Skeletal muscle satellite cell (primary cell): ENCODE data around the gene ATP6V0A1. TPM values are rescaled to one million over a fixed set of nuclear protein-coding genes. Genes with fewer than 3 reads are reported as not detected.
"Not testable (repeated sequence)": the region's sequence is repeated elsewhere in the genome, so short reads cannot be mapped to it uniquely, and the experiment has no call there.

Source experiments
- H3K27me3 ChIP-seq: 2 replicates; pipeline ENCODE4 v1.7.0; 2013; ENCODE audit warnings: low read length; ENCODE audit not compliant: control insufficient read depth, insufficient read depth
- H3K36me3 ChIP-seq: 2 replicates; pipeline ENCODE4 v1.7.0; 2013; ENCODE audit warnings: mild to moderate bottlenecking, control low read depth, low read length; ENCODE audit not compliant: insufficient read depth
- H3K4me1 ChIP-seq: 2 replicates; pipeline ENCODE4 v1.7.0; 2013; ENCODE audit warnings: low read length; ENCODE audit not compliant: control insufficient read depth, insufficient read depth
- H3K4me2 ChIP-seq: 2 replicates; pipeline ENCODE4 v1.7.0; 2013; ENCODE audit warnings: mild to moderate bottlenecking, low read length
- H3K4me3 ChIP-seq: 2 replicates; pipeline ENCODE4 v1.7.0; 2013; ENCODE audit warnings: low read length
- H3K9ac ChIP-seq: 2 replicates; pipeline ENCODE4 v1.7.0; 2013; ENCODE audit warnings: mild to moderate bottlenecking, low read depth, low read length, moderate library complexity
- H3K9me3 ChIP-seq: replicated peaks from 2 replicates; pipeline ENCODE4 v1.7.0; 2013; ENCODE audit warnings: mild to moderate bottlenecking, control low read depth, low read length
- total RNA-seq: library from RNA; depleted of rRNA; stranded (reverse); fragments of >200 nt; gene quantifications from 2 replicates; pipeline ENCODE4 v1.2.3, GENCODE V29; 2012; rRNA removed

The ATP6V0A1 gene
- total RNA-seq = 31.2 and 43.6 TPM in 2 replicates

- H3K4me1 ChIP-seq = peaks cover 32% of the 10 kb centered on the region
- H3K4me2 ChIP-seq = peak within 1 kb of the TSS; percentile 84
Observed at GRCh38 chr17:42458497-42459255, at the start of gene ATP6V0A1. ATP6V0A1 (plus strand) TSS chr17:42458878; CDS start chr17:42460895, 2,017 bp downstream.

GRCh38 chr17:42409523-42410318 lies 49.0 kb upstream of the ATP6V0A1 start:
- Histone ChIP-seq H3K27me3 (no peaks in the 10 kb centered on the region), H3K9me3 (no peaks in the 10 kb centered on the region), H3K4me2 (peak overlapping the region; percentile 77), H3K36me3 (peaks cover 35% of the 10 kb centered on the region), H3K9ac (peak overlapping the region; percentile 23), H3K4me3 (peak overlapping the region; percentile 54), H3K4me1 (peaks cover 72% of the 10 kb centered on the region)

More at GRCh38 chr17:42458497-42459255, at the start of gene ATP6V0A1:
- Histone ChIP-seq H3K27me3 (no peaks in the 10 kb centered on the region), H3K9me3 (no peaks in the 10 kb centered on the region), H3K4me3 (peak within 1 kb of the TSS; percentile 84), H3K36me3 (peaks cover 11% of the 10 kb centered on the region), H3K9ac (peak within 1 kb of the TSS; percentile 86)

GRCh38 chr17:42410319-42410685 lies 48.4 kb upstream of the ATP6V0A1 start:
- Histone ChIP-seq H3K4me3 (peak overlapping the region; percentile 54), H3K27me3 (no peaks in the 10 kb centered on the region), H3K9me3 (no peaks in the 10 kb centered on the region), H3K4me2 (peak overlapping the region; percentile 77), H3K9ac (peak overlapping the region; percentile 23), H3K4me1 (peaks cover 76% of the 10 kb centered on the region), H3K36me3 (peaks cover 32% of the 10 kb centered on the region)

GRCh38 chr17:42411361-42411760 lies 47.3 kb upstream of the ATP6V0A1 start:
- Histone ChIP-seq H3K4me3 (peak overlapping the region; percentile 16), H3K4me2 (peak overlapping the region; percentile 61), H3K36me3 (peaks cover 36% of the 10 kb centered on the region), H3K4me1 (peaks cover 84% of the 10 kb centered on the region), H3K27me3 (no peaks in the 10 kb centered on the region), H3K9me3 (no peaks in the 10 kb centered on the region), H3K9ac (peak overlapping the region; percentile 49)

- peak overlapping the region; percentile 49 for H3K9ac ChIP-seq
- H3K4me3 ChIP-seq = peak overlapping the region; percentile 16
- H3K4me1 ChIP-seq = peaks cover 83% of the 10 kb centered on the region
- H3K36me3 ChIP-seq = peaks cover 41% of the 10 kb centered on the region
- H3K9me3 ChIP-seq = no peaks in the 10 kb centered on the region
- H3K27me3 ChIP-seq = no peaks in the 10 kb centered on the region
- H3K4me2 ChIP-seq = peak overlapping the region; percentile 61
Observed at GRCh38 chr17:42411905-42412679, 46.6 kb upstream of the ATP6V0A1 start.

- no peak overlapping the region for H3K4me2 ChIP-seq
- H3K36me3 ChIP-seq = peaks cover 45% of the 10 kb centered on the region
- no peak overlapping the region for H3K4me3 ChIP-seq
- H3K9me3 ChIP-seq = no peaks in the 10 kb centered on the region
- no peaks in the 10 kb centered on the region for H3K27me3 ChIP-seq
- H3K9ac ChIP-seq = no peak overlapping the region
- H3K4me1 ChIP-seq = peaks cover 68% of the 10 kb centered on the region
Observed at GRCh38 chr17:42413464-42414040, 45.1 kb upstream of the ATP6V0A1 start.

GRCh38 chr17:42414704-42415409 lies 43.8 kb upstream of the ATP6V0A1 start:
- Histone ChIP-seq H3K36me3 (peaks cover 40% of the 10 kb centered on the region), H3K4me3 (no peak overlapping the region), H3K9me3 (no peaks in the 10 kb centered on the region), H3K9ac (no peak overlapping the region), H3K4me2 (peak overlapping the region; percentile 12), H3K27me3 (no peaks in the 10 kb centered on the region), H3K4me1 (peaks cover 64% of the 10 kb centered on the region)

GRCh38 chr17:42417981-42418380 lies 40.7 kb upstream of the ATP6V0A1 start:
- not testable (repeated sequence) for H3K4me2 ChIP-seq, H3K4me3 ChIP-seq, H3K27me3 ChIP-seq, H3K9ac ChIP-seq, H3K9me3 ChIP-seq
- Histone ChIP-seq H3K4me1 (peaks cover 54% of the 10 kb centered on the region), H3K36me3 (peaks cover 36% of the 10 kb centered on the region)

GRCh38 chr17:42421136-42421506 lies 37.6 kb upstream of the ATP6V0A1 start:
- Histone ChIP-seq H3K27me3 (no peaks in the 10 kb centered on the region), H3K4me3 (peak overlapping the region; percentile 100)

GRCh38 chr17:42421507-42422338 lies 37.0 kb upstream of the ATP6V0A1 start:
- Histone ChIP-seq H3K27me3 (no peaks in the 10 kb centered on the region), H3K9ac (peak overlapping the region; percentile 98), H3K36me3 (peaks cover 15% of the 10 kb centered on the region), H3K4me1 (peaks cover 30% of the 10 kb centered on the region), H3K4me3 (peak overlapping the region; percentile 100), H3K9me3 (no peaks in the 10 kb centered on the region), H3K4me2 (peak overlapping the region; percentile 83)

More at GRCh38 chr17:42421136-42421506, 37.6 kb upstream of the ATP6V0A1 start:
- H3K9ac ChIP-seq = peak overlapping the region; percentile 98
- H3K4me1 ChIP-seq = peaks cover 36% of the 10 kb centered on the region
- no peaks in the 10 kb centered on the region for H3K9me3 ChIP-seq
- peaks cover 17% of the 10 kb centered on the region for H3K36me3 ChIP-seq
- peak overlapping the region; percentile 83 for H3K4me2 ChIP-seq
